HG03097 (cell line): Measurements from ENCODE around the gene ZFYVE16.
"Not testable (repeated sequence)": the region's sequence is repeated elsewhere in the genome, so short reads cannot be mapped to it uniquely, and the experiment has no call there.

ENCODE experiments used
- ATAC-seq: cut with Tn5 transposase; IDR thresholded peaks from one replicate; pipeline ENCODE4 v1.9.1; 2021; ENCODE audit not compliant: unreplicated experiment, low FRiP score

Gene ZFYVE16

DNA sequence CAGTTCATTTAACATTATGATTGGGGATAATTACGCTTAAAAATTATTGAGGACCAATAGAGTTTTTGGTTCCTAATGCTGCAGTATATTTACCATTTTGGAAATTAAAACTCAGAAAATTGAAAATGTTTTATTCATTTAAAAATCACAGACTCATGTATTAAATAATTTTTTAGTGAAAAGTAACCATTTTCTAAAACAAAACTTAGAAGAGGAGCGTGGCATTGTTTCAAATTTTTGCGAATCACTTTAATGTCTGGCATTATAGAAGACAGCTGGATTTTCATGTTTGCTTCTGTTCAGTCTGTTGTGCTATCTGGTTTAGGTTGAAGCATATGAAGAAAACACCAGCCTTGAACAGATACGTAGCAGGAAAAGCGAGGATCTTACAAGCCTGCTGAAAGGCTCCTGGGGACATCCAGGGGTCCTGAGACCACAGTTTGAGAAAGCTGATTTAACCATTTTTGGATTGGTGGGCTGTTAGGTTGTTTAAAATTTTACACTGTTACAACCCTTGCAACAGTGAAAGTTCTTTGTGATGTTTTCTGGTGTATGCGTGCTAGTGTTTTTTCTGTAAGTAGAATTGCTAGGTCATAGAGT is 1.6 kb downstream of the ZFYVE16 start:
- no peak for ATAC-seq

DNA sequence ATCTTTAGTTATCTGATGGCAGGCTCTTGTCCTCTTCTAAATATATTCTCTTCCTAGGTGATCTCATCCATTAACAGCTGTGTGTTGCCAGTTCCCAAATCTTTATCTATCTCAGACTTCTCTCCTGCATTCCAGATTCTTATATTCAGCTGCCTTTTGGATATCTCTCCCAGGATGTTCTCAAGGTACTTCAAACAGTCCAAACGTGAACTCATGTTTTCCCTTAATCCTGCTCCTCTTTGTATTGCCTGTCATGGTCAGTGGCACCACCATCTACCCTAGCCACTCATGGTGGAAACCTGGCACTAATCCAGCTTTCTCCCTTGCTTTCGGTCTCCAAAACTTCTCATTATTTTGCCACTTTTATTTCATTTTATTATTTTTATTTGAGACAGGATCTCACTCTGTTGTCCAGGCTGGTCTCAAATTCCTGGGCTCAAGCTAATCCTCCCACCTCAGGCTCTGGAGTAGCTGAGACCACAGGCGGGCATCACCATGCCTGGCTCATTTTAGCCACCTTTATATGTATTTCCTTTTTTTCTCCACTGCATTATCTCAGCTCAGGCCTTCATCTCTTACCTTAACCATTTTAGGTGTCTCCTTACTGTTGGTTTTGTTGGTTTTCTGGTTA is 3.8 kb downstream of the ZFYVE16 start:
- no peak for ATAC-seq

DNA sequence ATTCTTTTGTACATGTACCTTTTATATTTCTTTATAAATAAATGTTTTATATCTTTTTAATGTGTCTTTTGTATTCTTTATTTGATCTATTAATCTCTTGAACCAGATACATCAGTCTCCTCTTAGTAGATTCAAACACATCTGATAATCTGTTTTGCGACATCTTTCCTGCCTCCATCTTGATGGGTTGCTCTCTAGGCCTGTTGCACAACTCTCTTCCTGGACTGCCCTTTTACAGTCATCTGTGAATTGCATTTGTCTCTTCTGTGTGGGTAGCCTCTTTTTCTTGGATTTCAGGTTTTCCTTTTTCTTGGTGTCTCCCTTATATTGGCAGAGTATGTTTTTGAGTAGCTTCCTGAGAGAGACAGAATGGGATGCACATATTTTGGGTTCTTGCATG is 6.2 kb downstream of the ZFYVE16 start:
- ATAC-seq = no peak

DNA sequence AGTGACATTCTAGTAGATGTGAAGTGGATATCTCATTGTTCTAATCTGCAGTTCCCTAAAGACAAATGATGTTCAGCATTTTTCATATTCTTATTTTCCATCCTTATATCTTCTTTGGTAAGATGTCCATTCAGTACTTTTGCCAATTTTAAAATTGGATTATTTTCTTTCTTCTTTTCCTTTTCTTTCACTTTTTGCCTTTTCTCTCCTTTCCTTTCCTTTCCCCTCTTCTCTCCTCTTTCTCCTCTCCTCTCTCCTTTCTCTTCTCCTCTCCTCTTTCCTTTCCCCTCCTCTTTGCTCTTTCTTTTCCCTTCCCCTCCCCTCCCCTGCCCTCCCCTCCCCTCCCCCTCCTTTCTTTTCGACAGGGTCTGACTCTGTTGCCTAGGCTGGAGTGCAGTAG is 10.1 kb downstream of the ZFYVE16 start:
- ATAC-seq = no peak

DNA sequence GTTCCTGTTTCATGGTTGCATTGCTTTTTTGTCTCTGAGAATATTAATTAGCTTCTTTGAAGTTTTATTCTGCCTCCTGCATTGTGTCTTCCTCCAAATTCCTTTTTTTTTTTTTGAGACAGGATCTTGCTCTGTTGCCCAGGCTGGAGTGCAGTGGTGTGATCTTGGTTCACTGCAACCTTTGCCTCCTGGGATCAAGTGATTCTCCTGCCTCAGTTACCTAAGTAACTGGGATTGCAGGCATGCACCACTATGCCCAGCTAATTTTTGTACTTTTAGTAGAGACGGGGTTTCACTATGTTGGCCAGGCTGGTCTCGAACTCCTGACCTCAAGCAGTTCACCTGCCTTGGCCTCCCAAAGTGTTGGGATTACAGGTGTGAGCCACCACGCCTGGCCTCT is 16.5 kb downstream of the ZFYVE16 start:
- not testable (repeated sequence) for ATAC-seq

DNA sequence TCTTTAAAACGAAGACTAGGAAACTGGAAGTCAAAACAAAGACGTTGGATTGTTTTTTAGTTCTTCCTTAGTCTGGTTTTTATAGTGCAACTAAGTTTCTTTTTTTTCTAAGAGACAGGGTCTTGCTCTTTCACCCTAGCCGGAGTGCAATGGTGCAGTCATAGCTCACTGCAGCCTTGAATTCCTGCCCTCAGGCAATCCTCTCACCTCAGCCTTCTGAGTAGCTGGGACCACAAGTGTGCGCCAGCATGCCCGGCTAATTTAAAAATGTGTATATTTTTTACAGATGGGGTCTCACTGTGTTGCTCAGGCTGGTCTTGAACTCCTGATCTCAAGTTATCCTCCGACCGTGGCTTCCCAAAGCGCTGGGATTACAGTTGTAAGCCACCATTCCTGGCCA is 27.6 kb downstream of the ZFYVE16 start:
- ATAC-seq = no peak

DNA sequence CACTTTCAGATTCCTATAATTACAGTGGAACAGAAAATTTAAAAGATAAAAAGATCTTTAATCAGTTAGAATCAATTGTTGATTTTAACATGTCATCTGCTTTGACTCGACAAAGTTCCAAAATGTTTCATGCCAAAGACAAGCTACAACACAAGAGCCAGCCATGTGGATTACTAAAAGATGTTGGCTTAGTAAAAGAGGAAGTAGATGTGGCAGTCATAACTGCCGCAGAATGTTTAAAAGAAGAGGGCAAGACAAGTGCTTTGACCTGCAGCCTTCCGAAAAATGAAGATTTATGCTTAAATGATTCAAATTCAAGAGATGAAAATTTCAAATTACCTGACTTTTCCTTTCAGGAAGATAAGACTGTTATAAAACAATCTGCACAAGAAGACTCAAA is 29.5 kb downstream of the ZFYVE16 start:
- ATAC-seq = no peak

DNA sequence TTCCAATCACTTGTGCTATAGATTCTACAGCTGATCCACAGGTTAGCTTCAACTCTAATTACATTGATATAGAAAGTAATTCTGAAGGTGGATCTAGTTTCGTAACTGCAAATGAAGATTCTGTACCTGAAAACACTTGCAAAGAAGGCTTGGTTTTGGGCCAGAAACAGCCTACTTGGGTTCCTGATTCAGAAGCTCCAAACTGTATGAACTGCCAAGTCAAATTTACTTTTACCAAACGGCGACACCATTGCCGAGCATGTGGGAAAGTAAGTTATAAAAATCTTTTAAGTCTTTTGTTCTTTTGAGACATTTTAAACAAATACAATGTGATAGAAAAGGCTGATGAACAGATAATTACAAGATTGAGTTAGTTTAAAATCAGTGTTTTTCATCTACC is 30.9 kb downstream of the ZFYVE16 start:
- no peak for ATAC-seq

DNA sequence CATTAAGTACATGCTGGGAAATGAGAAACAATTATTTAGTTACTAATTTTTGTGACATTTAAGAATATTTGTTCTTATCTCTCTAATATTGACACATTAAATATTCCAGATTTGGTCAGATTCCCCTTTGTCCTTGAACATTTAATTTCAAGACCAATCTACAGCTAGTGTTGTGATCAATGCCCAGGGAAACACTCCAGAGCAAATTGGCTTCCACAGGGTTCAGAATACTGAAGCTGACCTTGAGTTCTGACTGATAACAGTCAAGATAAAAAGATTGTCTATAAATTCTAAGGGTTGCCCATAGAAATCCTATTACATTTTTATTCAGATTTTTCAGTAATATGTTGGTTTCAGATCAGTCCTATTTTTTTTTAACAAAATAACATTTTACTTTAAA is 31.3 kb downstream of the ZFYVE16 start:
- ATAC-seq = no peak

DNA sequence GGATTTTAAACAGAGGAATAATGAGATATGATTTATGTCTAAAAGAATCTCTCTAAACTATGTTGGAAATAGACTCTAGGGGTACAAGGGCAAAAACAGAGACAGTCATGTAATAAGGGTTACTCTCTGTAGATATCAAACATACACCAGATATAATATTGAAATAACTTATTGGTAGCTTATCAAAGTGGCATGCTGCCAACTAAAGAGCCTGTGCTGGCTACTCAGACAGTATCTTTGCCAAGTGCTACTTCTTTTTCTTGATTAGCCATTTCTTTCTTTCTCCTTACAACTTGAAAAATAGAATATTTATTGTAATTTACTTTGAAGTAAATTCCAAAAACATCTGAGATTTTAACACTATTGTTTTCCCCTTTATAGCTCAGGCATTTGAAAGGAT is 34.9 kb downstream of the ZFYVE16 start:
- no peak for ATAC-seq

DNA sequence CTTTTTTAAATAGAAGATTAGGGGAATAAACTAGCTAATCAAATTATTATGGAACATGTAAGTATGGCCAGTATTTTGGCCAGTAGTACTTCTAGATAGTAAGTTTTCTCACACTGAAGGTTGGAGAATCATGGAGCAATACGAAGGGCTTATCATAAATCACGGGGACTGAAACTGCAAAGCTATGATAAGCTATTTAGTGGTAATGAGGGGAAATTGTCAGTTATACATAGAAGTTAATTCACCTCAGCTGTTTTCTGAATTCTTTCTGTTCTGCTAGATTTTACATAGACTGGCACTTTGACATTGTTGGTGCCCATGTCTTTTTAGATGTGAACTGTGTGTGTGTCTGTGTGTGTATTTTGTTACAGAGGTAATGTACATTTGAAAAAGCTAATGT is 45.5 kb downstream of the ZFYVE16 start:
- no peak for ATAC-seq

DNA sequence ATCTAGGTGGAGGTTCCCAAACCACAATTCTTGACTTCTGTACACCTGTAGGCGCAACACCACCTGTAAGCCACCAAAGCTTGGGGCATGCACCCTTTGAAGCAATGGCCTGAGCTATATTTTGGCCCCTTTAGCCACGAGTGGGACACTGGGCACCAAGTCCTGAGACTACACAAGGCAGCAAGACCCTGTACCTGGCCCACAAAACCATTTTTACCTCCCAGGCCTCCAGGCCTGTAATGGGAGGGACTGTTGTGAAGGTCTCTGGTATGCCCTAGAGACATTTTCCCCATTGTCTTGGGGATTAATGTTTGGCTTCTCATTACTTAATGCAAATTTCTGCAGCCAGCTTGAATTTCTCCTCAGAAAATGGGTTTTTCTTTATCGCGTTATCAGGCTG is 55.4 kb downstream of the ZFYVE16 start:
- no peak for ATAC-seq

DNA sequence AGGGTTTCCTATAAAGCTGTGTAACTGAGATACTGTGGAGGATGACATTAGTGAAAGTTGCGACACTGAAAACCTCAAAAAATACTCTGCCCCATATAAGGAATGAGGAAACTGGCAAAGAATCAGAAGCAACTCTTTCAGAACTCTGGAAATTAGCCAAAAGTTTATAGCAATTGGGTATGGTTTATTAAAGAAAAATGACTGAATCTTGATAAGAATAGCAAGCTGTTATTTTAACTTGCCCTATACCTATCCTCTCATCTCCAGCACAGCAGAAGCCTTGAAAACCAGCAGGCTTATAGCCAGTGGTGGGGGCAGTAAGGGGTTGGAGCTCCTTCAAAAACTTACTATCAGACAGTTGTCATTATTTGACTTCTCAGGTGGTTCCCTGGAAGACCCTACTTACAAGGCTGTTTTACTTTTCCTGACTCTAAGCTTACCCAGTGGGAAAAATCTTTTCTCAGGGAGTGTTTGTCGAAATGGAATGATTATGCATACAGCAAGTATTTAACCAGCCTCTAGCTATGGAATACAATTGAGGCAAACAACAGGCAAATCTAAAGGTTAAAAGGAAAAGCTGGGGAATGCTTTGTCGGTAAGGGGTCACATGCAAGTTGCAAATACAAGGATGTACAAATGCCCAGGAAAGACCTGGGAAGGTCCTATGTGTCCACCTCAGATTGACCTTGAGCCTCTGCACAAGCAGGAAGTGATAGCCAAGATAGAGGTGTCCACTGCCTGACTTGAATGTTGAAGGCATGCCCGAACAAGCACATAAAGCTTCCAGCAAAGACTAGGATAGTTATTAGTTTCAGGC is 59.0 kb downstream of the ZFYVE16 start:
- no peak for ATAC-seq

DNA sequence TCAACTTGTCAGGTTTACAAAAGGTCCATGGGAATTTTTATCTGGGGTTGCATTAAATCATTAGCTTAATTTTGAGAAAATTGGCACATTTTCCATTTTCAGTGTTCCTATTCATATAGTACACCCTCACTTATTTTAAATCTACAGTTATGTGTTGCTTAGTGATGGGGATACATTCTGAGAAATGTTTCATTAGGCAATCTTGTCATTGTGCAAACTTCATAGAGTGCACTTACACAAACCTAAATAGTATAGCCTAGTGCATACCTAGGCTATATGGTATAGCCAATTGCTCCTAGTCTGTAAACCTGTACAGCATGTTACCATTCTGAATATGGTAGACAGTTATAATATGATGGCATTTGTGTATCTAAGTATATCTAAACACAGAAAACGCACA is 60.3 kb downstream of the ZFYVE16 start:
- no peak for ATAC-seq

DNA sequence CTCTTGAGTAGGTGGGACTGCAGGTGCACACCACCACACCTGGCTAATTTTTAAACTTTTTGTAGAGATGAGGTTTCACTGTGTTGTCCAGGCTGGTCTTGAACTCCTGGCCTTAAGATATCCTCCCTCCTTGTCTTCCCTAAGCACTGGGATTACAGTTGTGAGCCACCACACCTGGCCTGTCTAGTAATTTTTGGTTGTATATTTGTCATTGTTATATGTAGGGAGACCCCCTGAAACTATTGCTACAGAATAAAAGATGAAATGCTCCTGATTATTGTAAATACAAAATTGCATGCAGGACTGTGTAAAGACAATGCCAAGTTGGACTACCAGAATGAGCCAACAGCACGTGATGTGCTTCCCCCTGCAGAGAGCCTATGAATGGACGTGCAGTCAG is 62.8 kb downstream of the ZFYVE16 start:
- ATAC-seq = not testable (repeated sequence)

DNA sequence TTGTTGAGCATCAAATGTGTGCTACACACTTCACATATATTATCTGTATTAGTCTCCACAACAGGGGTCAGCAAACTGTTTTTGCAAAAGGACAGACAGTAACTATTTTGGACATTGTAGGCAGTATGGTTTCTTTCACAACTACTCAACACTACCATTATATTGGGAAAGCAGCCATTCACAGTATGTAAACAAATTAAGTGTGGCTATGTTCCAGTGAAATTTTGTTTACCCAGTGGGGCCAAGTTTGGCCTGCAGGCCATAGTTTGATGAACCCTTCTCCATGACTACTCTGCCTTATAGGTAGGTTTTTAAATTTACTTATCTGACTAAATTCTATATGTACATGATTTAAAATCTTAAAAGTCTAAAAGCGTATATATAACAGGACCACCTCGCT is 67.1 kb downstream of the ZFYVE16 start:
- ATAC-seq = no peak

DNA sequence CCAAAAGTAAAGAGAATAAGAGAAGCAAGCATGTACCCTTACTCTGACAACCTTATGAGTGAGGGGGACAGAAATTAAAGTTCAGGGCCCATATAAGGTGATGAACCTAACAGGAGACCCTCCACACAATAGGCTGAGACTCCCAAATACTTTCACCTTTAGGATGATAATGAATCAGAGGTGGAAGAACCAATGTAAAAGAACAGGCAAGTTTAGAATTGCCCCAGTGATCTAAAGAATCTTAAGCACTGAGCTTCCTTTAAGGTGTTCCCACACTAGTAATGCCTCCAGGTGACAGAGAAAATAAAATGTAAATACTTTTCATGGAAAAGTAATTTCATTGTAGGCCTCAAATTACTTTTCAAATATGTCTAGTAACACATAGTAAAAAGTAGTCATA is 71.8 kb downstream of the ZFYVE16 start:
- no peak for ATAC-seq

DNA sequence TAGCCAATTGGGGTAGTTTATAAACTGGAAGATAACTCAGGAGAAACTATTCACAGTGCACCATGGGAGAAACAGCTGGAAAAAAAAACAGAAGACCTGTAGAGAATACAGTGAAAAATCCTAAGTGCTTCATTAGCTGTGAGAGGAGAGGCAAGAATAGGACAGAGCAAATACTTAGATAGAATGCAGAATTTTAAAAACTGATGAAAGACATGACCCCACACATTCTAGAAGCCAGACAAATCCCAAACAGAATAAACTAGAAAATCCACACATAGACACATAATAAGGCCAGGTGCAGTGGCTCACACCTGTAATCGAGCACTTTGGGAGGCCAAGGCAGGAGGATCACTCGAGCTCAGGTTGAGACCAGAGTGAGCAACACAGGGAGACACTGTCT is 72.5 kb downstream of the ZFYVE16 start:
- ATAC-seq = no peak

DNA sequence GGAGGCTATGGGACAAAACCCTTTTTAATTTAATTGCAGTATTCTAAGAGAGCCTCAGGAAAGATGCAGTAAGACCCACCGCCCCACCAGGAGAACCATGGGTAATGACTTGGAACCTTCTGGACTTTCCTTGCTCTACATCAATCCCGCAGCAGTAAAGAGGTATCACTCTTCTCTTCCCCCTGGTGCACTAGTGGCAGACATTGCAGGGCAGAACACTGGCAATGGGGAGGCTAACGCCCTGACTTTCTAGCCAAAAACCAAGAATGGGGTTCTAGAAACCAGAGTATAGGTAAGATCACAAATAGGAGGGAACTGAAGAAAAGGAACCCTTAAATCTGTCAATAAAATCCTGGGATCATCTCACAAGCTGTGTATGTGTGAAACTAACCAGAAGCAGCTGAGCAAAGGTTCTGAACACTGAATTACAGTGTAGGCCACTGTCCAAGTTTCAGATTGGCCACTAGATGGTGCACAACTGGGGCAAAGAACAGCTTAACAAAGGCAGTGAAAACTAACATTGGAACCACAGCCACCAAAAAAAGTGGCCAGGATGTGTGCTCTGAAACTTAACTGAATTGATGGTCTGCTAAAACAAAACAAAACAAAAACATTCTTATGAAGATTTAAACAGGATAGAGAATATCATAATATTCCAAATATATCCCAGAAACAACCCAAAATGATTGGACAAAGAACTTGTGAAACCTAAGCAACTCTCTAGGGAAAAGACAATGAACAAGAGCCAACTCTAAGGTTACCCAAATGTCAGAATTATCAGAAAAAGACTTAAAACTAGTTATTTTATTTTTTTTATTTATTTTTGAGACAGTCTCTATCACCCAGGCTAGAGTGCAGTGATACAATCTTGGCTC is 73.4 kb downstream of the ZFYVE16 start:
- ATAC-seq = no peak

DNA sequence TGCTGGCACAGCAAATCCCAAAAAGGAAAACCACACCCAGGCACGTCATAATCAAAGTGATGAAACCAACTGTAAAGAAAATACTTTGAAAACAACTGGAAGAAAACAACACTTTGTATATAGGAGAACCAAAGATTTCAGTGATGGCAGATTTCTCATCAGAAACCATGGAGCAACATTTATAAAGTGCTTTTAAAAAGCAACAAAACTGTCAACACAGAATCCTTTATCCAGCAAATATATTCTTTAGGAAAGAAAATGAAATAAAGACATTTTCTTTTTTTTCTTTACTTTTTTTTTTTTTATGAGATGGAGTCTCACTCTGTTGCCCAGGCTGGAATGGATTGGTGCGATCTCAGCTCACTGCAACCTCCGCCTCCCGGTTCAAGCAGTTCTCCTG is 74.7 kb downstream of the ZFYVE16 start:
- no peak for ATAC-seq

DNA sequence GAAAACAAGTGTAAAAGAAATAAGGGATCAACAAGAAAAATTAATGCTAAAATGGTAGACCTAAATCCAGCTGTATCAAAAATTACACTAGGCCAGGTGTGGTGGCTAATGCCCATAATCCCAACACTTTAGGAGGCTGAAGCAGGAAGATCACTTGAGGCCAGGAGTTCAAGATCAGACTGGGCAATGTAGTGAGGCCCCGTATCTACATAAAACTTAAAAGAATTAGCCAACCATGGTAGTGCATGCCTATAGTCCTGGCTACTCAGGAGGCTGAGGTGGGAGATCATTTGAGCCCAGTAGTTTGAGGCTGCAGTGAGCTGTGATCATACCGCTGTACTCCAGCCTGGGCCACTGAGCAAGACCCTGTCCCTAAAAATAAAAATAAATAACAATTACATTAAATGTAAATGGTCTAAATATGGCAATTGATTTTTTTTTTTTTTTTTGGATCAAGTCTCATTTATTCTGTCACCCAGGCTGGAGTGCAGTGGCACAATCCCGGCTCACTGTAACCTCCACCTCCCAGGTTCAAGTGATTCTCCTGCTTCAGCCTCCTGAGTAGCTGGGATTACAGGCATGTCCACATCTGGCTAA is 75.9 kb downstream of the ZFYVE16 start:
- no peak for ATAC-seq
